ENCODE results near the gene KISS1R.

The KISS1R gene

DNA sequence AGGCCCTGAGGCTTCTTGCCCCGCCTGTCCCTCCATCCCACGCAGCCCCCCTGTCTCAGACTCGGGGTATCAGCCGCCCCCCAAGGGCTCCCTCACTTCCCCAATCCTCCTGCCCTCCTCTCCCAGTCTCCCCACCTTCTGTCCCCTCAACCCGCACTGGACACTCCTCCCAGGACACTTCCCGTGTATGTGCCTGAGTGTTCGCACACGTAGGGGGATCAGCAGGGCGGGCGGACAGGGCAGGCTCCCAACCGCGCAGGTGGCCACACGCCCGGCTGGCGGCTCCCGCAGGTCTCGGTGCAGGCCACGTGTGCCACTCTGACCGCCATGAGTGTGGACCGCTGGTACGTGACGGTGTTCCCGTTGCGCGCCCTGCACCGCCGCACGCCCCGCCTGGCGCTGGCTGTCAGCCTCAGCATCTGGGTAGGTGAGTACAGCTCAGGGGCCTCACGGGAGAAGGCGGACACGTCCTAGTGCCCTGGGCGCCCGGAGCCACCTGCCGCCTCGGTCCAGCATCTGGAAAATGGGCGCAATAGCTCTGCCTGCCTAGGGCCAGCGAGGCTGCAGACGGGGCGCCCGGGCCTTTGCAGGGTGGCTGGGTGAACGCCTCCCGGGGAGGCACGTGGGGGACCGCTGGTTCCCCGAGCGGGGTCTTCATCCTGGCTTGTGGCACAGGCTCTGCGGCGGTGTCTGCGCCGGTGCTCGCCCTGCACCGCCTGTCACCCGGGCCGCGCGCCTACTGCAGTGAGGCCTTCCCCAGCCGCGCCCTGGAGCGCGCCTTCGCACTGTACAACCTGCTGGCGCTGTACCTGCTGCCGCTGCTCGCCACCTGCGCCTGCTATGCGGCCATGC is 2.3 kb downstream of the KISS1R start (continued):
- TF ChIP-seq ZNF19 (tag by site-specific recombination; IDR thresholded peaks at IDR 0.05; ENCODE audit: low read depth) (no peak), ZNF221 (tag by site-specific recombination; IDR thresholded peaks at IDR 0.05; ENCODE audit: borderline replicate concordance) (no peak), ZNF140 (tag by site-specific recombination; IDR thresholded peaks at IDR 0.05) (no peak), GLIS1 (tag by site-specific recombination; IDR thresholded peaks at IDR 0.05) (peak; percentile 63), ZIC2 (tag by site-specific recombination; IDR thresholded peaks at IDR 0.05) (peak; percentile 77), ZNF311 (tag by site-specific recombination; IDR thresholded peaks at IDR 0.05; ENCODE audit: borderline replicate concordance) (no peak), ZNF747 (tag by site-specific recombination; IDR thresholded peaks at IDR 0.05) (no peak), ZNF2 (tag by site-specific recombination; IDR thresholded peaks at IDR 0.05) (peak; percentile 47; the same call in 1 of the 2 replicates), ZNF701 (tag by site-specific recombination; IDR thresholded peaks at IDR 0.05) (no peak), ZNF596 (tag by site-specific recombination; IDR thresholded peaks at IDR 0.05) (no peak), ZNF624 (tag by site-specific recombination; IDR thresholded peaks at IDR 0.05) (no peak), ZNF248 (tag by site-specific recombination; IDR thresholded peaks at IDR 0.05) (no peak), KLF7 (tag by site-specific recombination; IDR thresholded peaks at IDR 0.05; ENCODE audit: borderline replicate concordance) (no peak), ZNF658 (tag by site-specific recombination; IDR thresholded peaks at IDR 0.05) (no peak), ZNF423 (tag by site-specific recombination; IDR thresholded peaks at IDR 0.05) (no peak), MEIS1 (CRISPR knock-in tag; IDR thresholded peaks at IDR 0.05; ENCODE audit: borderline replicate concordance) (no peak), ZNF473 (tag by site-specific recombination; IDR thresholded peaks at IDR 0.05) (no peak), ZNF610 (tag by site-specific recombination; IDR thresholded peaks at IDR 0.05; ENCODE audit: borderline replicate concordance) (no peak), ZNF621 (tag by site-specific recombination; IDR thresholded peaks at IDR 0.05) (no peak), ZNF707 (tag by site-specific recombination; IDR thresholded peaks at IDR 0.05) (no peak), ZNF48 (tag by site-specific recombination; IDR thresholded peaks at IDR 0.05) (no peak), ZBTB7A (tag by site-specific recombination; IDR thresholded peaks at IDR 0.05; ENCODE audit: low read depth) (peak; percentile 81; the same call in 1 of the 2 replicates), ZNF146 (tag by site-specific recombination; IDR thresholded peaks at IDR 0.05) (no peak), ZNF37A (tag by site-specific recombination; IDR thresholded peaks at IDR 0.05) (no peak), REPIN1 (tag by site-specific recombination; IDR thresholded peaks at IDR 0.05; ENCODE audit: low read depth) (no peak), ZNF677 (tag by site-specific recombination; IDR thresholded peaks at IDR 0.05) (no peak), ZNF214 (tag by site-specific recombination; IDR thresholded peaks at IDR 0.05; ENCODE audit: borderline replicate concordance) (no peak), ZNF670 (tag by site-specific recombination; IDR thresholded peaks at IDR 0.05; ENCODE audit: low read depth) (no peak)
- TF ChIP-seq, protein P1, sequence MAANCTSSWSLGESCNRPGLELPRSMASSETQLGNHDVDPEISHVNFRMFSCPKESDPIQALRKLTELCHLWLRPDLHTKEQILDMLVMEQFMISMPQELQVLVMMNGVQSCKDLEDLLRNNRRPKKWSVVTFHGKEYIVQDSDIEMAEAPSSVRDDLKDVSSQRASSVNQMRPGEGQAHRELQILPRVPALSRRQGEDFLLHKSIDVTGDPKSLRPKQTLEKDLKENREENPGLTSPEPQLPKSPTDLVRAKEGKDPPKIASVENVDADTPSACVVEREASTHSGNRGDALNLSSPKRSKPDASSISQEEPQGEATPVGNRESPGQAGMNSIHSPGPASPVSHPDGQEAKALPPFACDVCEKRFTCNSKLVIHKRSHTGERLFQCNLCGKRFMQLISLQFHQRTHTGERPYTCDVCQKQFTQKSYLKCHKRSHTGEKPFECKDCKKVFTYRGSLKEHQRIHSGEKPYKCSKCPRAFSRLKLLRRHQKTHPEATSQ (tag by site-specific recombination; IDR thresholded peaks at IDR 0.05) = peak; percentile 52; the same call in 1 of the 2 replicates
- TF ChIP-seq, protein P2, sequence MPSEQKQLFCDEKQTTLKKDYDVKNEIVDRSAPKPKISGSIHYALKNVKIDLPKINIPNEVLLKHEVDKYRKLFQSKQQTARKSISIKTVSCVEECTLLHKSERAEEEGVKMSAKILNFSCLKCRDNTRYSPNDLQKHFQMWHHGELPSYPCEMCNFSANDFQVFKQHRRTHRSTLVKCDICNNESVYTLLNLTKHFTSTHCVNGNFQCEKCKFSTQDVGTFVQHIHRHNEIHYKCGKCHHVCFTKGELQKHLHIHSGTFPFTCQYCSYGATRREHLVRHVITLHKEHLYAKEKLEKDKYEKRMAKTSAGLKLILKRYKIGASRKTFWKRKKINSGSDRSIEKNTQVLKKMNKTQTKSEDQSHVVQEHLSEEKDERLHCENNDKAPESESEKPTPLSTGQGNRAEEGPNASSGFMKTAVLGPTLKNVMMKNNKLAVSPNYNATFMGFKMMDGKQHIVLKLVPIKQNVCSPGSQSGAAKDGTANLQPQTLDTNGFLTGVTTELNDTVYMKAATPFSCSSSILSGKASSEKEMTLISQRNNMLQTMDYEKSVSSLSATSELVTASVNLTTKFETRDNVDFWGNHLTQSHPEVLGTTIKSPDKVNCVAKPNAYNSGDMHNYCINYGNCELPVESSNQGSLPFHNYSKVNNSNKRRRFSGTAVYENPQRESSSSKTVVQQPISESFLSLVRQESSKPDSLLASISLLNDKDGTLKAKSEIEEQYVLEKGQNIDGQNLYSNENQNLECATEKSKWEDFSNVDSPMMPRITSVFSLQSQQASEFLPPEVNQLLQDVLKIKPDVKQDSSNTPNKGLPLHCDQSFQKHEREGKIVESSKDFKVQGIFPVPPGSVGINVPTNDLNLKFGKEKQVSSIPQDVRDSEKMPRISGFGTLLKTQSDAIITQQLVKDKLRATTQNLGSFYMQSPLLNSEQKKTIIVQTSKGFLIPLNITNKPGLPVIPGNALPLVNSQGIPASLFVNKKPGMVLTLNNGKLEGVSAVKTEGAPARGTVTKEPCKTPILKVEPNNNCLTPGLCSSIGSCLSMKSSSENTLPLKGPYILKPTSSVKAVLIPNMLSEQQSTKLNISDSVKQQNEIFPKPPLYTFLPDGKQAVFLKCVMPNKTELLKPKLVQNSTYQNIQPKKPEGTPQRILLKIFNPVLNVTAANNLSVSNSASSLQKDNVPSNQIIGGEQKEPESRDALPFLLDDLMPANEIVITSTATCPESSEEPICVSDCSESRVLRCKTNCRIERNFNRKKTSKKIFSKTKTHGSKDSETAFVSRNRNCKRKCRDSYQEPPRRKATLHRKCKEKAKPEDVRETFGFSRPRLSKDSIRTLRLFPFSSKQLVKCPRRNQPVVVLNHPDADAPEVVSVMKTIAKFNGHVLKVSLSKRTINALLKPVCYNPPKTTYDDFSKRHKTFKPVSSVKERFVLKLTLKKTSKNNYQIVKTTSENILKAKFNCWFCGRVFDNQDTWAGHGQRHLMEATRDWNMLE (tag by site-specific recombination; conservative IDR thresholded peaks at IDR 0.05; ENCODE audit: low read depth) = no peak
- TF ChIP-seq, protein P3, sequence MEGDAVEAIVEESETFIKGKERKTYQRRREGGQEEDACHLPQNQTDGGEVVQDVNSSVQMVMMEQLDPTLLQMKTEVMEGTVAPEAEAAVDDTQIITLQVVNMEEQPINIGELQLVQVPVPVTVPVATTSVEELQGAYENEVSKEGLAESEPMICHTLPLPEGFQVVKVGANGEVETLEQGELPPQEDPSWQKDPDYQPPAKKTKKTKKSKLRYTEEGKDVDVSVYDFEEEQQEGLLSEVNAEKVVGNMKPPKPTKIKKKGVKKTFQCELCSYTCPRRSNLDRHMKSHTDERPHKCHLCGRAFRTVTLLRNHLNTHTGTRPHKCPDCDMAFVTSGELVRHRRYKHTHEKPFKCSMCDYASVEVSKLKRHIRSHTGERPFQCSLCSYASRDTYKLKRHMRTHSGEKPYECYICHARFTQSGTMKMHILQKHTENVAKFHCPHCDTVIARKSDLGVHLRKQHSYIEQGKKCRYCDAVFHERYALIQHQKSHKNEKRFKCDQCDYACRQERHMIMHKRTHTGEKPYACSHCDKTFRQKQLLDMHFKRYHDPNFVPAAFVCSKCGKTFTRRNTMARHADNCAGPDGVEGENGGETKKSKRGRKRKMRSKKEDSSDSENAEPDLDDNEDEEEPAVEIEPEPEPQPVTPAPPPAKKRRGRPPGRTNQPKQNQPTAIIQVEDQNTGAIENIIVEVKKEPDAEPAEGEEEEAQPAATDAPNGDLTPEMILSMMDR (tag by site-specific recombination; IDR thresholded peaks at IDR 0.05) = no peak
- TF ChIP-seq, protein P4, sequence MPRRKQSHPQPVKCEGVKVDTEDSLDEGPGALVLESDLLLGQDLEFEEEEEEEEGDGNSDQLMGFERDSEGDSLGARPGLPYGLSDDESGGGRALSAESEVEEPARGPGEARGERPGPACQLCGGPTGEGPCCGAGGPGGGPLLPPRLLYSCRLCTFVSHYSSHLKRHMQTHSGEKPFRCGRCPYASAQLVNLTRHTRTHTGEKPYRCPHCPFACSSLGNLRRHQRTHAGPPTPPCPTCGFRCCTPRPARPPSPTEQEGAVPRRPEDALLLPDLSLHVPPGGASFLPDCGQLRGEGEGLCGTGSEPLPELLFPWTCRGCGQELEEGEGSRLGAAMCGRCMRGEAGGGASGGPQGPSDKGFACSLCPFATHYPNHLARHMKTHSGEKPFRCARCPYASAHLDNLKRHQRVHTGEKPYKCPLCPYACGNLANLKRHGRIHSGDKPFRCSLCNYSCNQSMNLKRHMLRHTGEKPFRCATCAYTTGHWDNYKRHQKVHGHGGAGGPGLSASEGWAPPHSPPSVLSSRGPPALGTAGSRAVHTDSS (tag by site-specific recombination; IDR thresholded peaks at IDR 0.05) = no peak

Measured in HEK293 (cell line).